ENCODE results near the gene CAPN1.

Gene CAPN1

GRCh38 chr11:65204143-65204542, 22.4 kb downstream of the CAPN1 start:
- TF ChIP-seq SPI1 (IDR thresholded peaks at IDR 0.05; ENCODE audit: borderline replicate concordance, low read depth), result no peak
- no peak for TF ChIP-seq CTCF (IDR thresholded peaks at IDR 0.05; ENCODE audit: insufficient read depth, low read length)
- TF ChIP-seq POLR2AphosphoS5 (IDR thresholded peaks at IDR 0.05; ENCODE audit: low read depth), result no peak
- no peak for TF ChIP-seq REST (IDR thresholded peaks at IDR 0.05; ENCODE audit: insufficient replicate concordance, low read depth)
- no peak for TF ChIP-seq GABPA (IDR thresholded peaks at IDR 0.05; ENCODE audit: low read depth)
- Histone ChIP-seq H3K4me3 (replicated peaks; ENCODE audit: insufficient read depth, low read length) (no peak overlapping the region), H3K27me3 (ENCODE audit: insufficient read depth, poor library complexity, severe bottlenecking) (no peaks in the 10 kb centered on the region), H3K27ac (replicated peaks) (no peak overlapping the region)
- DNase-seq (ENCODE audit: low read depth in 1 of 2, low spot score in 1 of 2), result no peak

GRCh38 chr11:65204646-65205601, 23.2 kb downstream of the CAPN1 start:
- DNase-seq (ENCODE audit: low read depth in 1 of 2, low spot score in 1 of 2), result peak in 1 of 2 experiments; percentile 43
- Histone ChIP-seq H3K27ac (replicated peaks) (no peak overlapping the region), H3K4me3 (replicated peaks; ENCODE audit: insufficient read depth, low read length) (no peak overlapping the region), H3K27me3 (ENCODE audit: insufficient read depth, poor library complexity, severe bottlenecking) (no peaks in the 10 kb centered on the region)
- TF ChIP-seq POLR2AphosphoS5 (IDR thresholded peaks at IDR 0.05; ENCODE audit: low read depth) (no peak), GABPA (IDR thresholded peaks at IDR 0.05; ENCODE audit: low read depth) (no peak), REST (IDR thresholded peaks at IDR 0.05; ENCODE audit: insufficient replicate concordance, low read depth) (no peak), CTCF (IDR thresholded peaks at IDR 0.05; ENCODE audit: insufficient read depth, low read length) (peak; percentile 77)

GRCh38 chr11:65205602-65205967, 23.9 kb downstream of the CAPN1 start:
- Histone ChIP-seq H3K27ac (replicated peaks) (no peak overlapping the region), H3K27me3 (ENCODE audit: insufficient read depth, poor library complexity, severe bottlenecking) (no peaks in the 10 kb centered on the region), H3K4me3 (replicated peaks; ENCODE audit: insufficient read depth, low read length) (no peak overlapping the region)
- no peak for DNase-seq (ENCODE audit: low read depth in 1 of 2, low spot score in 1 of 2)
- TF ChIP-seq REST (IDR thresholded peaks at IDR 0.05; ENCODE audit: insufficient replicate concordance, low read depth), result no peak
- no peak for TF ChIP-seq GABPA (IDR thresholded peaks at IDR 0.05; ENCODE audit: low read depth)
- TF ChIP-seq SPI1 (IDR thresholded peaks at IDR 0.05; ENCODE audit: borderline replicate concordance, low read depth), result no peak
- TF ChIP-seq CTCF (IDR thresholded peaks at IDR 0.05; ENCODE audit: insufficient read depth, low read length), result no peak
- TF ChIP-seq POLR2AphosphoS5 (IDR thresholded peaks at IDR 0.05; ENCODE audit: low read depth), result no peak
